Stimulated activated CD8-positive, alpha-beta memory T cell treated with anti-CD3 and anti-CD28 coated beads, Interleukin-4, amount 100 ng/mL, for 48 hours (primary cell): ENCODE results near the gene COL9A3.

ENCODE experiments used
- DNase-seq: peaks from one replicate; pipeline ENCODE4 v3.0.0-alpha.2; 2020

Gene COL9A3

DNA sequence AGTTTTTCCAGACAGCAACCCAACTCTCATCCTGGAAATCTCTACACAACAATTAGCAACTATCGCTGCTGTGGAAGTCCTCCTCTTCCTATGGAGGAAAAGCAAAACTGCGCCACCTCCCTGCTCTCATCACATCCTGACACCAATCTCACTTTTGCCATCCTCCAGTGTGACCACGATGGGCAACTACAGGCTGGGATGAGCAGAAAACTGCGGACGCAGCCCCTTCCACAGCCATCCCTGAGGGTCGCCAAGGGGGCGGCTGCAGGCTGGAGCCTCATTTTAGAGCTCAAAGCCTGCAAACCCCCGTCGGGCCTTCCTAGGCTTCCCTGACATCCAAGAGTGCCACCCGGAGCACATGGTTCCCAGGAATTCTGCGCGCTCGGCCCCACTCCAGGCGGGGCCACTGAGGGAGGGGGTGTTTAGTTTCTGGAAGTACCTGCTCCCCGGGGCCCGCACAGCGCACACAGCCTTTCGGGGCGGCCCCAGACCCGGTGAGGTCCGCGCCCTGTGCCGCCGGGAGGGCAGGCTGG is 43.6 kb downstream of the COL9A3 start:
- no peak for DNase-seq

DNA sequence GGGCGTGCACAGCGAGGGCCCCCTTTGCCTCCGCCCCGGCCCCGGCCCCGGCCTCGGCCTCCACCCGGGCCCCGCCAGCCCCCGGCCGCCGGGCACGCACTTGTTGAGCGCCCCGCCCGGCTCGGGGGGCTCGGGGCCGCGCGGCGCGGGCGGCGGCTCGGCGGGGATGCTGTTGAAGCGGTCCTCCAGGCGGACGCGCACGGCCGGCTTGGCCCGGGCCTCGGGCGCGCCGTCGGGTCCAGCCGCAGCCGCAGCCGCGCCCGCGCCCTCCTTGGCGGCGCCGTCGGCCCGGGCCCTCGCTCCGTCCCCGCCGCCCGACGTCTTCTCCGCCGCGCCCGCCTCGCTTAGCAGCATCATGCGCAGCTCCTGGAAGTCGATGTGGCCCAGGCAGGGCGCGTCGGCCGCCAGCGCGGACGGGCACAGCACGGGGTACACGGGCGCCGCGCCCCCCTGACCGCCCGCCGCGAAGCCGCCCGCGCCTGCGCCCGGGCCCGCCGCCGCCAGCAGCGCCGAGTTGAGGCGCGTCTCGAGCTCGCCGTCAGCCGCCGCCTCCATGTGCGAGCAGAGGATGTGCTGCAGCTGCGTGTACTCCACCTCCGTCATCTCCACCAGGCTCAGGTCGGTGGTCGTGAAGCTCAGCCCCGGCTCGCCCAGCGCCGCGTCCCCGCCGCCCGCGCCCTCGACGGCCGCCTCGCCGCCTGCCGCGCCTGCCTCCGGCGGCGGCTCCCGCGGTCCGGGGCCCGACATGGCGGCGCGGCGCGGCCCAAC is 44.3 kb downstream of the COL9A3 start:
- DNase-seq, result peak; percentile 46

- DNase-seq, result peak; percentile 97
Measured at GRCh38 chr20:62861726-62862336, 45.0 kb downstream of the COL9A3 start, which contains the start of gene TCFL5. TSS of gene TCFL5 (minus strand) at chr20:62861822. CDS start at chr20:62861670, 152 bp downstream.

GRCh38 chr20:62864207-62864606 is 47.4 kb downstream of the COL9A3 start:
- DNase-seq, result no peak

GRCh38 chr20:62872184-62872847 is 55.5 kb downstream of the COL9A3 start:
- DNase-seq, result no peak

DNA sequence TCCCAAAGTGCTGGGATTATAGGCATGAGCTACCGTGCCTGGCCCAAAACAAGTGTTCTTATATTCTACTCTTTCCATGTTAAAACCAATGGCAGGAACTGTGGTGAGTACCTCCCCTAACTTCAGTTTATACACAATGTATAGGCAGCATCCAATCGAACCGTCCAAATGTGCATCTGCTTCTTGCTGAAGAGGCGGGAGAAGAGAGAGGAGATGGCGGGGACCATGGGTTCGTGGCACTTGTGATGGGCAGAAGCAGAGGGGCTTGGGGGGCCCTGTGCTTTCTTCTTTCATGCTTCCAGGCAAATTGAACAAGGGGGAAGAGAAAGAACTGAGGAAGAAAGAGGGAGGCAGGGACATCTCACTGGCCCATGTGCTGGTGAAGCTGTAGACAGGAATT is 56.0 kb downstream of the COL9A3 start:
- DNase-seq, result no peak

DNA sequence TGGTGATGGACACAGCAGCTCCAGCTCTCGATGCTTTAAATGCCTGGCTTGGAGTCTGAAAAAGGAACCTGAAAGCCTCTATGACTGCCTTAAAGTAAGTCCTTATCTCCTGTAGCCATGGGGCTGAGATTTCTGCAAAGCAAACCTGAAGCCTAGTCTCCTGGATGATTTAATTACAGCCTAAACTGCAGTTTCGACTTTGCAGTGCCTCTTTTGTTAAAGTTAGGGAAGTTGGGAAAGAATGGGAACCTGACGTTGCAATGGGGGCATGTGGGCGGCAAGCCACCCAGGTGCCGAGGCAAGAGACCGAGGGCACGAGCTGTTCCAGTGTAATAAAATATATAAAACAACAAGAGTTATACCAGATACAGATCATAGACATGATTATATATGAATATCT is 56.4 kb downstream of the COL9A3 start:
- no peak for DNase-seq

- DNase-seq, result peak; percentile 65
Measured at GRCh38 chr20:62873681-62874031, 56.8 kb downstream of the COL9A3 start.

DNA sequence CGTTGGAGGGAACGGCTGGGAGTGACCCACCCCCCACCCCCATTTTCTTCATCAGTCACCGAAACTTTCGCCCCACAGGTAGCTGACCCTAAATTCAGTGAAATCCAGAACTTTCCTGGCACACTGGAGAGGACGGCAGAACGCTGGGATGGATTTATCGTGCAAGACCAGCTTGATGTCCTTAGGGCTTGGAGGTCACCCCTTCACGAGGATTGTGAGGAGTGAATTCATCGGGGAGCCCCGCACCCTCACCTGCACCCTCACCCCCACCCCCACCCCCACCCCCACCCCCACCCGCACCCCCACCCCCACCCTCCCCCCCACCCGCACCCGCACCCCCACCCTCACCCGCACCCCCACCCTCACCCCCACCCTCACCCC is 58.1 kb downstream of the COL9A3 start:
- no peak for DNase-seq

DNA sequence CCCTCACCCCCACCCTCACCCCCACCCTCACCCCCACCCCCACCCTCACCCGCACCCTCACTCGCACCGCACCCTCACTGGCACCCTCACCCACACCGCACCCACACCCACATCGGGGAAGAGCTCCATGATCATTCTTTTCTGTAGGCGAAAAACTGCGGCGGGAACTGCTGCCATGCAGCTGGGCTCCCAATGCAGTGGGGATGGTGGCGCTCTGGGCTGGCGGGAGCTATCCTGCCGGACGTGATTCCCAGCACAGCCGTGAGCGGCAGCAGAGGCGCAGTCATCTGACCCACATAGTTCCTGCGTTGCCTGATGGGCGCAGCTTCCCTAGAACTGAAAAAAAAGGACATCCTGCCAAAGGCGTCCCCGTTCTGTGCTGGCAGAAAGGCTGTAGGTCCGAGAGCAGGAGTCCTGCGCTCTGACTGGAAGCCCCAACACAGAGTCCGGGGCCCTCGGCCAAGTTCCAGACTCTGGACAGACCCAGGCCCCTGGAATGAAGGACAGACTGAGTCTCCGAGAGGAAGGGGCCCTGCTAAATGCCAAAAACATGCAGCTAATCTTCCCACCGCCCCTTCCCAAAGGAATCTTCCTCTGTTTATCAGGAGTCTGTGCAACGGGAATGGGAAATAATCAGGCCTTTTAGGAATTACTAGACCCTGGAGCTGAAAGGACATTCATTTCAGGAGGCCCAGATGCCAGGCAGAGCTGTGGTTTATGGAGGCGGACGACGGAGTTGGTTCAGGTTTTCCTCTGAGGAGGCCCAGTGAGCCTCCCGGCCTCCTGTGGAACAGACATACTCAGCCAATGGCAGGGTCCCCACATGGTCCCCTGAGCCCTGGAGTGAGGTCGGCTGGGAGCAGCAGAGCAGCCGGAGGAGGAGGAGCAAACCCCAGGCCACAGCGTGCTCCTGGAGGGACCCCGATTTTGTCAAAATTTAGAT is 58.8 kb downstream of the COL9A3 start:
- no peak for DNase-seq

- DNase-seq, result no peak
Measured at GRCh38 chr20:62876501-62876901, 59.7 kb downstream of the COL9A3 start.

GRCh38 chr20:62876902-62877816 is 60.3 kb downstream of the COL9A3 start:
- no peak for DNase-seq

DNA sequence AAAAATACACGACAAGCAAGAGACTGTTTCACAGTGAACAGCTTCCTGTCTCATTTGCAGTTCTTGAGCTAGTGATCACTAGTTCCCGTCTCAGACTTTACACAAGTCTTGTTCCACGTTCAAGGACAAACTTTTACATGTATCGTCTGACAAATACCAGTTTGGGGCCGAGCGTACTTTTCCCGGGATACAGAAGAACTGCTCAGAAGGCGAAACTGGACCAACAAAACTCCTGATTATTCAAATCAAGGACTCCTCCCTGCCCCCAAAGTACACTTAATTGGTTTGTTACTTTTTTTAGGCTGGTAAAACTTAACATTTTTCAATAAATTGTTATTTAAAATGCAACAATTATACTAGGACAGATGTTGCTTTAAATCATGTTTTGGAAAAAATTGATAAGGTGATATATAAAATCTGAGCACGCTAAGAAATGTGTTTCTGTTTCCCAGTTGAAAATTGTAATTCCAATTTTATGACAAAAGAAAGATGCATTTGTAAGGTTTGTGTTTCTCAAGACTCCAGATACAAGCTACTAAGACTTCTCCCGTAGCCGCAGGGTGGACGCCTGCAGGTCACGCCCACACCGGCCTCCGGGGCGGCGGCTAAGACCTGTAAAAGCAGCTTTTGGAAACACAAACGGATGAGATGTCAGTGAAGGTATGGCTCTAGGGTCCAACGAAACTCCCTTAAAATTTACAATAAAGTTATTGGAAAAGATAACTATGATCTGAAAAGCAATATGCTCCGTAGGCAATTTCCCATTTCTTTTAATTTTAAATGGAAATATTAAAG is 61.6 kb downstream of the COL9A3 start:
- DNase-seq, result no peak

DNA sequence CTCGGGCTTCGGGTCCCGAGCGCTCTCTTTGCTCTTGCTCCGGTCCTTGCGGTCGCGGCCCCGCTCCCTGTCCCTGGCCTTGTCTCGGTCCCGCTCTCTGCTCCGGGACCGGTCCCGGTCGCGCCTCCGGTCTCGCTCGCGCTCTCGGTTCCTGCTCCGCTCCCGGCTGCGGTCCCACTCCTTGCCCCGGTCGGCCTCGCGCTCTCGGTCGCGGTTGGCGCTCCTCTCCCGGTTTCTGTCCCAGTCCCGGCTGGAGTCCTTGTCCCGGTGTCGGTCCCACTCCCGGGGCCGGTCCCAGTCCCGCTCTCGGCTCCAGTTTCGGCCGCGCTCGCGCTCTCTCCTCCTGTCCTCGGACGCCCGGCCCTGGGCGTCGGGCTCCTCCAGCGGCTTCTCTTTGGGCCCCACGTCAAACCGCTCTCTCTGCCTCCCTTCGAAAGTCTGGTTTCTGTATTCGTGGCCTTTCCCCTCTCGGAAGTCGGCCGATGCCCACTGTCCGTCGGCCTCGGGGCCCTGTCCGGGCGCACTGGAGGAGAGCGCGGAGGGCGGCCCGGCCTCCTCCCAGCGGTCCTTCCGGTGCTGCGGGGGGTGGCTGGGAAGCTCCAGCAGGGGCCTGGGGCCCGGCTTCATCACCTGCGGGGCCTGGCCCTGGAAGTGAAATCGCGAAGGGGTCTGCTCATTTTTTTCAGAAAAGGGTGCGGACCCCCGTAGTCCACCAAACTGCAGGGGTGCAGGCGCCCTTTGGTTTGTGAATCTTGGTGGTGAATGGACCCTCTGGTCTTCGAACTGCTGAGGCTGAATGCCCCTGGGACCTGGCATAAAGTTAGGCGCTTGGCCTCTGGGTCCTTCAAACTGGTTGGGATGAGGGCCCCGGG is 62.7 kb downstream of the COL9A3 start:
- DNase-seq, result no peak

DNA sequence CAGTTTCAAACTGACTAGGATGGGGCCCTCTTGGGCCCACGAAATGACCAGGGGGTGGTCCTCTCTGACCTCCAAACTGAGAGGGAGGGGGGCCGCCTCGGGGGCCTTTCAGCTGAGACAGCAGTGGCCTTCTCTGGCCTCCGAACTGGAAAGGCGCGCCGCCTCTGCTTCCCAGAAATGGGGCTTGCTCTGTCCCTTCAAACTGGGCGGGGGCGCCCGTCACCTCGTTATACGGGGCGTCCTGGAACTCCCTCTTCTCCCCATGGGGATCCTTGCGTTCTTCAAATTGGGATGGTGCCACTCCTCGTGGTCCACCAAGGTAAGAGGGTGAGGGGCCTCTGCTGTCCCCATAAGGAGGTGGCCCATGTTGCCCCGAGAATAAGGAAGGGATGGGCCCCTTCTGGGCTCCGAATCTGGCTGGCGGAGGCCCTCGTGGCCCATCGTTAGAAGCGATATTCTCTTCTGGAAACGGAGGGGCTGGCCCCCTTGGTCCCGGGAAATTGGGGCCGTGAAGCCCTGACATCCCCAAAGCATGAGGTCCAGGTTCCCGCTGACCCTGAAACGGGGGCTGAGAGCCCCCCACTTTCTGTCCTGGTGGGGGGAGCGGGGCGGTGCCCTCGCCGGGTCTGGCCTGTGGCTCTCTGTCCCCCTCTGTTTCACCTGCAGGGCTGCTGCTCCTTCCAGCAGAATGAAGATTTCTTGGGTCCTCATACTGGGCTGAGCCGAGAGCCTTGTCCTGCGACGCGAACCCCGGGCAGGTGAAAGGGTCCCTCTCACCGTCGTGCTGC is 63.5 kb downstream of the COL9A3 start:
- no peak for DNase-seq

DNA sequence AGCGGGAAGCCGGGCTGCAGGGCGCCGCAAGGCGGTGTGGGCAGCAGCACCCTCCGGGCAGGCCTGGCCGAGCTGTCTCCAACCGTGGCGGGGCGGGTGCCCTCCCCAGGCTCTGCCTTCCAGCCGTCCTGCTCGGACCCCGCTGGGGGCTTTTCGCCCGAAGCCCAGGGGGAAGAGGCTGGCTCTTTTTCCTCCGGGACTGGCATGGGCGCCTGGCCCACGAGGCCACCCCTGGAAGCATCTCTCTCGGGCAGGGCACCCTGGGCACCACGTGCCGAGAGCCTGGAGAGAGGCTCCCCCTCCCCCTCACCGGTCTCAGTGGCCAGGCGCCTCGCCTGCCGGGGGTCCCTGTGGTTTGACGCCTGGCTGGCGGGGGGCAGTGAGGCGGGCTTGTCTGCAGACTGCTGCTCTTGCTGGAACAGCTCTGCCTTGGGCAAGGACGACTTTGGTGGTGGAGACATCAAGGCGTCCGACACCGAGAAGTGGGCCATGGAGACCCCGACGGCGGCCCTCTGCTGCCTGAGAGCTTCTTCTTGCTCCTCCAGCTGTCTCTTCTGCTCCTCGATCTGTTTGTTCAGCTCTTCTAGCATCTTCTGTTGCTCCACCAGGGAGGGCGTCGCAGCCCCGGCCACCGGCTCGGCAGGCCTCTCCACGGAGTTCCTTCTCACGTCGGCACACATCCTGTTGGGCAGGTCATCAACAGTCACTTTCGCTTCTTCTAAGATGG is 64.2 kb downstream of the COL9A3 start:
- DNase-seq, result no peak

- DNase-seq, result no peak
Measured at GRCh38 chr20:62881662-62882395, 65.0 kb downstream of the COL9A3 start.
